Measurements from ENCODE around the gene ANXA10.

The ANXA10 gene

DNA sequence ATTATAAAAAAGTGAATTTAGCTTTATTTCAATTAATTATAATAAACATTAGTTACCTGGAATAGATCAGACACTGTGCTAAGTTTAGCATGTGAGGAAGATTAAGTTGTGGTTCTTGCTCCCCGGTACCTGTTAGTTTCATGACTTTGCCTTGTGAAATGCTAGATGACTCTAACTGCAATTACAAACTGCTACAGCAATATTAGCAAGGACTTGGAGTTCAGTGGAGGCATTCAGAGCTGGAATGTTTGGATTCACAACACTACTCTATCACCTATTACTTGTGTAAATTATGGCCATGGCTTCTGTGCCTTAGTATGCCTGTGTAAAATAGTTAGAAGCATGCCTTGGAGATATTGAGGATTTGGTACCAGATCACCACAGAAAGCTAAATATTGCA, 21.4 kb upstream of the ANXA10 start:
- DNase-seq (ENCODE audit: extremely low read depth, low read depth) = no peak
- no peak for TF ChIP-seq CTCF (IDR thresholded peaks at IDR 0.05; ENCODE audit: low read depth, low read length)

DNA sequence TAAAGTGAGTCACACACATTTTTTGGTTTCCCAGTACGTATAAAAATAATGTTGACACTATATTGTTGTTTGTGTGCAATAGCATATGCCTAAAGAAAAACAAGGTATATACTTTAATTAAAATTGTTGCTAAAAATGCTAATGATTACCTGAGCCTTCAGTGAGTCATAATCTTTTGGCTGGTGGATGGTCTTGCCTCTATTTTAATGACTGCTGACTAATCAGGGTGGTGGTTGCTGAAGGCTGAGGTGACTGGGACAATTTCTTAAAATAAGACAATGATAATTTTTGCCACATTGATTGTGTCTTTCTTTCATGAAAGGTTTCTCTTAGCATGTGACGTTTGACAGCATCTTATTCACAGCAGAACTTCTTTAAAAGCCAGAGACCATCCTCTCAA, 21.0 kb upstream of the ANXA10 start:
- no peak for DNase-seq (ENCODE audit: extremely low read depth, low read depth)
- TF ChIP-seq CTCF (IDR thresholded peaks at IDR 0.05; ENCODE audit: low read depth, low read length) = no peak

DNA sequence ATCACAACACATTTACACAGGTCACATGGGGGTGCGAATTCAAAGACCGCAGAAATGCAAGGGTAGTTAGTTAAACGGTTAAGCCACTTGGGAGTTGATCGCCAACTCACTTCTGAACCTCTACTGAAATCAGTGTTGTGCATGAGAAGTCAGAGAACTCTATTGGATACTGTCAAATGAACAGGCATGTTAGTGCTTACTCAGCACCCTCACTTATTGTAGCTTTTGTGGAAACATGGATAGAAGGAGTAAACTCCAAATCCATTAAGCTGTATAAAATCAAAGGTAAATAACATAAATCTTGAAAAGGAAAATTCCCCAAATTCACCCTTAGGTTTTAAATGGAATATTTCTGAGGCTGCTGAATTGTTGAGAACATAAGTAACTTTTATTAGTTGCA, 17.5 kb upstream of the ANXA10 start:
- no peak for DNase-seq (ENCODE audit: extremely low read depth, low read depth)
- TF ChIP-seq CTCF (IDR thresholded peaks at IDR 0.05; ENCODE audit: low read depth, low read length) = no peak

DNA sequence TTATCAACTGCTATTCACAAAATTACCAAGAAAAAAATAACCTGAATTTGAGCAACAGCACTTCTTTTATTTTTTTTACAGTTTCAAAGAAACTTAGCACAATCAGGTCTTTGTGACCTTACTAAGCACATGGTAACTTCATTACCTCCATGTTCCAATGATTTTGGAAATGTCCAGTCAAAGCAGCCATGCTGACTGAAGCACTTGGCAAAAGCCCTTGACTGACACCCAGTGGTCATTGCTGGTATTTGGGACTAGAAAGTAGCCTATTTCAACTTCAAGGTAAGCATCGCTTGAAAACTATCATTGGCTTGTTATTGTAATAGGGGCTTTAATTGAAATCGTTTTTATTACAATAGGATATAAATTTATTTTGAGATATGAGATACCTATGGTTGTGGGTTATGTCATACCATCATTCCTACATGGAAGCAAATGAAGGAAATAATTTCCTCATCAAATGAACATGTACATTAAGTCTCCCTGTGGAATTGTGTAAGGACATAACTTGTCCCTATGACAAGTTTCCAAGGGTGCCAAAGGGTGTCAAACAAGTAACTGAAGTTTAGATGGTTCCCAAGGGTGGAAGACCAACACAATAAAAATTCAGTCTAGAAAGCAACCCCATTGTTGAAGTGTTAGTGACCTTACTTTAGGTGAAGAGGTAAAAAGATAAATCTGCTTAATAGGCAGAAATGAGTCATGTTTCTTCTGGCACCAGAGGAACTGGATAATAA, 15.2 kb upstream of the ANXA10 start:
- TF ChIP-seq CTCF (IDR thresholded peaks at IDR 0.05; ENCODE audit: low read depth, low read length) = peak; percentile 97
- peak; percentile 19 for DNase-seq (ENCODE audit: extremely low read depth, low read depth)

DNA sequence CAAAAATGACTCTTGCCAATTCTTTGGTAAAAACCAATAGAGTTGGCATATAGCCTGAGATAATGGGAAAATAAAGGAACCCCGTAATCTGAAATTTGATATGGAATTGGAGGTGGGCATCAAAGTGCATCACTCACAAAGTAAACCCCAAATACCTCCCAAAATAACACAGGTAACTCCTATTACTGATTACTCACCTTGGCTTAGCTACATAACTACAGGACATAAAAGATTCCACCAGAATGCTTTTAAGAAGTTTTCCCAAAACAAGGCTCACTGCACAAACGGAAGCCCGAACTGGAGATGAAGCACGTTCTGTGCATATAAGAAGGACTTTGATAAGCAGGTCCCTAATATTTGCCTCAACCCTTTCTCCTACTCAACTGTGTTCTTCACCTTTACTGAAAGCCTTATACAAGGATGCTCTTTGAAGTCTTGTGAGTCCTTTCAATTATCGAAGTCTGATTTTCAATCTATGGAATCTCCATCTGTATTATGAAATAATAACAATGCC, 14.6 kb upstream of the ANXA10 start:
- no peak for DNase-seq (ENCODE audit: extremely low read depth, low read depth)
- no peak for TF ChIP-seq CTCF (IDR thresholded peaks at IDR 0.05; ENCODE audit: low read depth, low read length)

DNA sequence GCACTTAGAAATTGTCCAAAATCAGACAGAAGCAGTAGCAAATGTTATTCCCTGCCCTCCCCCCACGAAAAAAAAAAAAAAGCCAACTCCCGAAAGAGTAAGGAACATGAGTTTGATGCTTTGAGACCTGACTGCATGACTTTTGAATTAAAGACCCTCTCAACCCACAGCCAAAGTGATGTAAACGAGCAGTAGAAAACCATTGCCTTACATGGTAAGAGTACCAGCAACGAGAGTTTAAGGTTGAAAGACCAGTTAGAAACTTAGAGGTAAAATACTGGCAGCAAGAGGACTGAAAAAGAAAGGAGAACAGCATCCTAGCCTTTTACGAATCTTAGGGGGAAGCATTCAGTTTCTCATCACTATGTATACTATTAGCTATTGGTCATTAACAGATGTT, 10.0 kb upstream of the ANXA10 start:
- TF ChIP-seq CTCF (IDR thresholded peaks at IDR 0.05; ENCODE audit: low read depth, low read length) = no peak
- DNase-seq (ENCODE audit: extremely low read depth, low read depth) = no peak

DNA sequence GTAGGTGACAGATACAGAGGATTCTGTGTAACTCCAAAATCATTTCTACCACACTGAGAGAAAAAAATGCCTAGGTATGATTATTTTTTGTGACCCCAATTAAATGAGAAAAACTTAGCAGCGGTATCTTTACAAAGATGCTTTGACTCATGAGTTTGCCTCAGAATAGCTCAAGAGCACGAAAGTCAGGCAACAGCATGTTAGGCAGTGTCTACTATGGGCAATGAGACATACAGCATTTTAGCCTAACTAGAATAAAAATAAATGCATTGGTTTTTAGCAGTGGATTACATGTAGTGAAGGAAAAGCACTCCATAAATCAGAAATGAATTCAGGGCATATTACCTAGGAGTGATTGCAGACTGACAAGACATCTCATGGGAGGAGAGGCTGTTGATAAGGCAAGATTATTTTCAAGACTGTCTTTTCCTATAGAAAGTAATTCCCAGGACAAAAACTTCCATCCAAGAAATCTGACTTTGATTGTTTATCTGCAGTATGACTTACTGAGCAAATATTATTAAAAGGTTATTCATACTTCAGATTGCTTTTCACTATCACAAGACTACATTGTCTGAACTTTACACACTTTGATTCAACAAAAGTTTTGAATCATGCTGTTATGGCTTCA, 3.6 kb downstream of the ANXA10 start:
- DNase-seq (ENCODE audit: extremely low read depth, low read depth) = no peak
- TF ChIP-seq CTCF (IDR thresholded peaks at IDR 0.05; ENCODE audit: low read depth, low read length) = no peak
